HG02970 (cell line): ENCODE data around the gene STK16.
A peak's percentile ranks its signal among the peaks of the same experiment; 100 is the strongest.

ENCODE experiments used
- ATAC-seq: cut with Tn5 transposase; IDR thresholded peaks from one replicate; pipeline ENCODE4 v1.9.1; 2021; ENCODE audit warnings: mild to moderate bottlenecking, moderate library complexity, moderate number of reproducible peaks; ENCODE audit not compliant: unreplicated experiment, low FRiP score

Gene STK16

DNA sequence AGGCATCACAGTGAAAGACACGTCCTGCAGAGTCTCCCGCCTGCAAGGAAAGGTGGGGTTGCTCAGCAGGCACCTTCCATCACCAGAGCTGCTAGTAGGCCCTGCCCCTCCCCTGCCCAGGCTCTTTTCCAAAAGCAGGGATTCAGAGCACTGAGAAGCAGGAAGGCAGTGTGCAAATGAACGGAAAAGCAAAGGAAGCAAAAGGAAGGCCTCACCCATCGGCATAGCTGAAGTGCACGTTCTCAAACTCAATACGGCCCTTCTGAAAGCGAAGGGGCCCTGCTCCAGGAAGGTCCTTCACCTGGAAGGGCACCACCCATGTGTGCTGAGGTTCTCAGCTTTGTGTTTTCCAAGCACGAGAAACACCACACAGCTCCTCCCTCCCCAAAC lies 32.3 kb upstream of the STK16 start:
- ATAC-seq: no peak

DNA sequence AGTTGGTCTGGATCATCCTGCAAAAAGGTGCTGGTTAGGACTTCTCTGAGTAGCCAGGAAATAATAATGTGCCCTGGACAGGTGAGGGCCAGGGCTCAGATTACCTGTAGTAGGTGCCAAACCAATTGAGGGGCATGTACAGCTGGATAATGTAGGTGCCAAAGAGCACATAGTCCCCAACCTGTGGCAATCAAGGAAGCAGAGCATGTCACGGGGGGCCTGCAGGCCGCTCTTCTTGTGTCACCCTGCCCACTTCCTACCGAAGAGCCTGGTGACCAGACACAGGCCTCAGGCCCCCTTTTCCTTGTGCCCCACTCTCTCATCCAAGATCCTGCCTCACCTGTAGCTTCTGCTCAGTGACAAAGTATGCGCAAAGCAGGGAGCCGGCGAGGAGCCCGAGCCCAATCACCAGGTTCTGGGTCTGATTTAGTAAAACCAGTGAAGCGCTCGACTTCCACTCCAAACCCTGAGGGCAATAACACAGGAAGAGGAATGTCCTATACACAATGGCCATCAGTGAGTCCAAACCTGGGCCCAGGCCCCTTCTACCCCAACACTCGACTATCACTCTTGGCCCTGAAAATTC lies 31.7 kb upstream of the STK16 start:
- ATAC-seq: no peak

DNA sequence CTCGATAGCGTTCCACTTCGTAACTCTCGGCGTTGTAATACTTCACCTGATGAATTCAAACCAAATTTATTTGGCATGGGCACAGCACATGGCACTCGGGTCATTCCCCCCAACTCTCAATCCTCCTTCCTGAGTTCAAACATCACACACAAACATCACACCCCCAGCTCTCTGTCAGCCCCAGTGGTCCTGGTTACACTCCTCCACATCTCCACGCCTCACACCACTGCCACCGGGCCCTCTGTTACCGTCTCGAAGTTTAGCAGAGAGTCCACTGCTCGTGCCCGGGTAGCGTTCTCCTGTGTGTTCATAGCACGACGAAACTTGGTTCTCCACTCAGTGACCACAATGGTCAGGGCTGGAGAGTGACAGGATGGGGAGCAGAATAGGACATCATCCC lies 31.1 kb upstream of the STK16 start:
- ATAC-seq: no peak

DNA sequence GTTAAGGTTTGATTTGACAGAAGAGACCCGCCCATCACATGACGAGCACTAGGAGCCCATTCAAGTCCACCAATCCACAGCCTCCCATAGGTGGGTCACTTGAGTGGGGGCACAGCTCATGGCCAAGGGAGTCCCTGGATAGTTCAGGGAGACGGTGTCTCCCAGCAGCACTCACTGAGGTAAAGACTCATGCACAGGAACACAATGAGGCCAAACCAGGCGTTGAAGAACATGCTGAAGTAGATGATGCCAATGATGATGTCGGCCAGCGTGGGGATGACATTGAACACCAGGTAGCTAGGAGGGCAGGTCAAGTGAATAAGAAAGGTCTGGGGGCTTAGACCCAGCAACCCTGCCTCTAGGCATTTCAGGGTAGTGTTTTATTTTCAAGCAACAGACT lies 30.5 kb upstream of the STK16 start:
- ATAC-seq: no peak

DNA sequence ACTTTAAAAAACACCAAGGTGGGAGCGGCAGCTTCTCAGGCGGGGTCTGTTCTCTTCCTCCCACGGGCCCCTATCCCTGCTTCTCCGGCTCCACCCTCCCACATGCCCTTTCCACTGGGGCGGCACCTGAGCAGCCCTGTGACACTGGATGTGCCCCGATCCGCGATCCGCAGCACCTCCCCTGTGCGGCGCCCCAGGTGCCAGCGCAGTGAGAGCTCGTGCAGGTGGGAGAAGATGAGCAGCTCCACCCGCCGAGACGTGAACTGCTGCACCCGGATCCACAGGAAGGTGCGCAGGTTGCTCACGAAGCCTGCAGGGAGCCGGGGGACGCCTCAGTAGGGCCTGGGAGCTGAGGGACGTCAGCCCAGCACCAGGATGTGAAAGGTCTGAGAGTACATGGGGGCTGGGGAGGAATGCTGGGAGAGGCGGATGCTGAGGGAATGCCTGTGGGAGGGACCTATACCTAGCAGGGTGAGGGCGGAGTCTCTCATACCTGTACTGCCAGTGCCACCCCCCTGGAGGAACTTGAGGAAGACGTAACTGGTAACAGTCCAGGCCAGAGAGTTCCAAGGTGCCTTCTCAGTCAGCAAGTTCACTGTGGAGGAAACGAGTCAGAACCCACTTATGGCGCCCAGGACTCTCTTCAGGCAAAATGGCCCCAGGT lies 29.3 kb upstream of the STK16 start:
- ATAC-seq: no peak

DNA sequence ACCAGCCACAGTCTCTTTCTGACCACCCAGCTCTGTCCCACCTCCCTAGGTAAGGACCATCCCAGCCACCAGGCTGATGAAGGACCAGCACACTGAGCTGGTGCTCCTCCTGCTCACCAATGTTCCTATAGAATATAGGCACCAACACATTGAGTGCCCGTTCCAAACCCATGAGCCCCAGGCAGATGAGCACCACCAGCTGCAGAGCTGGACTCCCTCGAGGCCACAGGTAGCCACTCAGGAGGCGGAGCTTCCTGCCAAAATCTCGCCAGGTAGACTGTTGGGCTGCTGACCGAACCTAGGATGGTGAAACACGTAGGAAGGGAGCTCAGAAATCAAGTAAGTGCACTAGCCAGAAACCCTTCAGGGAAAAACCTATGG lies 28.8 kb upstream of the STK16 start:
- no peak for ATAC-seq

DNA sequence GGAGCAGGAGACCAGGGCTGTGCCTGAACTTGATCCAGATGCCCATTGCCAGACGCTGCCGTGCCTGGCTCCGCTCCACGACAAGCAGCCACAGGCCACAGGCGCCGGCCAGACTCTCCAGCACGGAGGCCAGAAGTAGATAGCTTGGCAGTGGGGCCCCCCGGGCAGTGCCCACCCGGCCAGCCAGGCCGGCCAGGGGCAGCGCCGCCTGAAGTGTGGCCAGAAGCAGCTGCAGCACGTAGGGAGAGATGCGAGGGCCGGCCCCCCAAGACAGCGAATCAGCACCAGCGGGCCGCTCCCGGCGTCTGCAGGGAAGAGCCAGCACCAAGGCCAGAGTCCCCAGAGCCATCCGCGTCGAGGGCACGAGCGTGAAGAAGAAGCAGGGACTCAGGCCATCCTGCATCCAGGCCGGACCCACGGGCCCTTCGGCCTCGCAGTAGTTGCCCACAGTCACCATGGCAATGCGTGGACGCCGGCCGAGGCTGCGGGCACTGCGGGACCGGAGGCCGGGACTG lies 27.0 kb upstream of the STK16 start:
- peak; percentile 18 for ATAC-seq

DNA sequence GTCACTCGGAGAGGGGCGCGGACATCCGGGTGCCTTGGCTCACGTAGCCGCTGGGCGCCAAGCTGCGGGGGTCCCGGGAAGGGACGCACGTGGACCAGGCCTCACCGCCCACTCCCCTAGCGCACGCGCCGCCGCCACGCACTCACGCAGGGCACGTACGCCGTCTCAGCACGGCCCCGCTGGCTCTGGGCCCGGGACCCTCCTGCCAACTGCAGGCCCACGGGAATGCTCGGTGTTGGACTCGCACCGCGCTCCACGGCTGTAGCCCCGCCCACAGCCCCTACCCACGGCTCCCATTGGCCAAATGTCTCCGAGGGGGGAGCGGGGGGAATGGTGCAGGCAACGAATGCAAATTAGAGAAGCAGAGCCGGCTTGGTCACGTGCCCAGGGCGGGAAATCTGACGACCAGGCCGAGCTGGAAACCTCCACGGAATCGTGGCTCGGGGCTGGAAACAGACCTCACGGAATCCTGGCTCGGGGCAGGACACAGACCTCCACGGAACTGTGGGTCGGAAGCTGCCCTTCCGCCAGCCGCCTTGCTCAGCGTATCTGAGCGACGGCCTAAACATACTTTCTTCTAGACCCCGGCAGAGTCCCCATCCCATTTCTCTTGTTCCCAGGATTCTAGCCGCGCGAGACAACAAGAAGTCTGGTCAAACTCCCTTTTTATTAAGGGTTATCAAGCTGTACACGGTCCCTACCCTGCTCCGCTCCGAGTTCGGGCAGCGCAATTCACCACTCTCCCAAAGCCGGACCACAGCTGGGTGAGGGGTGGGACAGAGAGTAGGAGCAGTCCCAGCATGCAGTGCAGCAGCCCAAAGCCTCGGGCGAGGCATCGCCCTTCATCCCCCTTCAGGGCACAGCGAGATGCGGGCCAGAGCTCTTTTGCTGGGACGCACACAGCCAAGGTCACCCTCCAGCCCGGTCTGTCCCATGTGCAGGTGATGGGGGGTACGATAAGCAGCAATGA lies 26.3 kb upstream of the STK16 start, which contains the start of gene ABCB6:
Gene ABCB6 (minus strand): TSS at position 227 of the 970 bp plus-strand sequence. CDS start 285 bp downstream, outside the sequence.
- ATAC-seq: peak; percentile 74

DNA sequence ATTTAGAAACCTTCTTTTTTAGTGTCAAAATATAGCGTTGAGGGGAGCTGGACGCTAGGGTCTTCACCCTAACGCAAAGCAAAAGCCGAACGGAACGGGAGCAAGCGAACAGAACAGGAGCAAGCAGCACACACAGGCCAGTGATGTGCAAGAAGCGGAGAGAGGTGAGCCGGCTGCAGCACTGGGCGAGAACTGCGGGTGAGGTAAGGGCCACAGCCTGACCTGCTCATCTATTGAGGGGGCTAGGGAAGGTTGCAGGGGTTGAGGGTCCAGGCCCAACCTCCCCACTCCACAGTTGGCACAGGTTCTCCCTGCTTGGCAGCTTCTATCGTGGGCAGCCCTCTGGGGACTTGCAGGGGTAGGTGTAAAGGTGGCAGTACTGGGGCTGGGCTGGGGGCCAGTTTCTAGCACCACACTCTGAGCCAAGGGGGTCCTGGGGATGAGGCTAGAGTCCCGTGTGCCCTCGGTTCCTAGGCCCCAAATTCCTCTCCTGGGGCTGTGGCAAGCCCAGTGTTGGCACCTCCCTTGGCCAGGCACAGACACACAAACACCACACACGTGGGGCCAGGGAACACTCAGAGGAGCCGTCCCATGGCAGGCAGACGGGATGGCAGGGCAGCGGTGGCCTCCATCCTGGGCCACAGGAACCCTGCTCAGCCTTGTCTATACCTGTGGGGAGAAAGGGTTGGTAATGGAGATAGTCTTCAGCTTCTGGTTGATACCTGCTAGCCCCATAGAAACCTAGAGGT lies 25.3 kb upstream of the STK16 start:
- ATAC-seq: no peak

DNA sequence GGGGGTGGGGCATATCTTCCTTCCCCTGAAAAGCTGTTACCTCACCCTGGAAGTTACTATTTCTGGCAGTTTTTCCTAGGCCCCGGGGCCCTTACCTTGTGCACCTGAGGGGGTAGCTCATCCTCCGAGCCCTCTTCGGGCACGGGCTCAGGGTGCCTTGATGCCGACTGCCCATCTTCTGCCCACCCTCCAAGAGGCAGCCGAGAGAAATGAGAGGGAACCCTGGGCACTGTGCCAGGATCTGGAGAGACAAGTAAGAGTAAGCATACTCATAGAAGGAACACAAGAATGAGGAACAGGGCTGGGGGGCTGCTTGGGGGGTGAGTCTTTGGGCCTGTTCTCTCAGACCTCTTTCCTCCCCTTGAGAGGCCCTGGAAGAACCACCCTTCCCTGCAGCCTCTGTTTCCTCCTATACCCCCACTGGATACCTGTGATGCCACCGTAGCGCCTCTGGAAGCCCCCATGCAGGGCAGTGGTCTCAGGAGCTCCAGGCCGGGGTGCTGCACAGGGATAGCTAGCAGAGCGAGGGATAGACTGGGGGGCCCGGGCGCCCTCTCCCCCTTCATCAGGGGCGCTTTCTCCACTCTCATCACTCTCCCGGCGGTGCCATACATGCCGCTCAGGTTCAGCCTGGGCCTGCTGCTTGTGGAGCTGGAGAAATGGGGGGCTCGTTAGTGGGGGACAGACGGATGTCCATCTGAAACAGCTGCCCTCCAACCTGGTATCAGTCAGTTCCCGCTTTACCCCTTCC lies 24.5 kb upstream of the STK16 start:
- ATAC-seq: no peak

DNA sequence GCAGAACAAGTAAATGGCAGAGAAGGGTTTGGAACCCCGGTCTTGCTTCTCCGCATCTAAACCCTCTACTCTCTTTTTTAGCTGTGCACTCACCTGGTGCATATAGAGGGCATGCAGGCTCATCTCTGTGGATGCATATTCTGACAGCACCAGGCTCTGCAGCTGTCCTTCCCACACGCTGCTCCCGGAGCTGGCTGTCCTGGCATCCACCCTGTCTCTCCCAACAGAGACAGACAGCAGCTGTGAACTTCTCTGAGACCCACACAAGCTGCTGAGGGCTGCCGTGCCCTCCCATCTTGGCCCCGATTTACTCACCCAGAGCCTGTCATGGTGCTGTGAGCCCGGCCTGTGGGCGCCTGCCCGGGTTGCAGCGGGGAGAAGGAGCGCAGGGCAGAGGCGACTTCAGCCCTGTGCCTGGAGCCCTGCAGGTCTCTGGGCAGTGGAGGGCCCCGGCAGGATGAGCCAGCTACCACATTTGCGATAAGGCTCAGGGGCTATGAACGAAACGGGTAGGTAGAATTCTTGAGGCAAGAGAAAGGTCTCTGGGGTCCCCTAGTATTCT lies 23.2 kb upstream of the STK16 start:
- no peak for ATAC-seq

DNA sequence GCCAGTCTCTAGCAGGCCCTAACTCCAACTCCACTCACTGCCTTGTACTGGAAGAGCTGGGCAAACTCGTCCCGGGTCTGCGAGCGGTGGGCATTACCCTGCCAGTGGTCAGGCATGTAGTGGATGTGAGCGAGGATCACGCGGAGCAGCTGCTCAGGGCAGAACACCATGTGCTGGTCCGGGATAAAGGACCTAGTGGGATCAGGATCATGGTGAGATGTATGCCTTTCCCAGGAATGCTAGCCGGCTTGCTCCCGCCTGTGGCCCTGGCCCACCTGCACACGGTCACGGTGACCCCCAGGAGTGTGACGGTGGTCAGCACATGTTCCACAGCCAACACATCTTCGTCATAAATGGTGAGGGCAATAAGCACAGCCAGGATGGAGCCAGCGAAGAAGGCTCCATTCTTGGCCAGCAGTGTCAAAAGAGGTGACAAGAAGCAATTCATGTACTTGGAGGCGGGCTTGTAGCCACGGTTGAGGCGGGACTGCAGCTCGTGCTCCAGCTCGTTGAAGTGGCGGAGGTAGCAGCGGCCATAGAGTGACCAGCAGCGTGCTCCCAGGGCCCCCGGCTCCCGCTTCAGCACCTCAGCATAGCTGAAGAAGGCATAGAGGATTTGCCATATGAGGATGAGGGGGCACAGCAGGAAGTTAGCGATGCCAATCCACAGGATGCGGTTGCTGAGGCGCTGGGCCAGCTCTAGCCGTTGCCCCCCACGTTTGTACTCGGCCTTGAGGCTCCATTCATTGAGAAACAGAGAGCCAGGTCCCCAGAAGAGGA lies 21.3 kb upstream of the STK16 start:
- no peak for ATAC-seq

DNA sequence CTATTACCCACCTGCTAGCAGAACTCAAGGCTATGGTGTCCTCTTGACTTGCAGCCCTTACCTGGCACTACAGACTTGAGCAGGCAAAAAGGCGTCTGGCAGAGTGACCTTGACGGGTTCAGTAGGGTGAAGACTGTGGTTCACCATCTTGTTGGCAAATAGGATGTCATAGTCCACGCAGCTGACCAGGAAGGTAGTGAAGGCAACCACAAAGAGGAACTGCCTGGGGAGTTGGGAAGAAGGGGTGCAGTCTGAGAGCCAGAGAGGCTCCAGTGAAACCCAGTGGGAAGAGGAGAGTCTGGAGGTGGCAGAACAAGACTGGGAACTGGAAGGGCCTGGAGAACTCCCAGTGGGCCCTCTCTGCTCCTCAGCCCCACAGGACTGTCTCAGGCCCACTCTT lies 19.9 kb upstream of the STK16 start:
- ATAC-seq: no peak

DNA sequence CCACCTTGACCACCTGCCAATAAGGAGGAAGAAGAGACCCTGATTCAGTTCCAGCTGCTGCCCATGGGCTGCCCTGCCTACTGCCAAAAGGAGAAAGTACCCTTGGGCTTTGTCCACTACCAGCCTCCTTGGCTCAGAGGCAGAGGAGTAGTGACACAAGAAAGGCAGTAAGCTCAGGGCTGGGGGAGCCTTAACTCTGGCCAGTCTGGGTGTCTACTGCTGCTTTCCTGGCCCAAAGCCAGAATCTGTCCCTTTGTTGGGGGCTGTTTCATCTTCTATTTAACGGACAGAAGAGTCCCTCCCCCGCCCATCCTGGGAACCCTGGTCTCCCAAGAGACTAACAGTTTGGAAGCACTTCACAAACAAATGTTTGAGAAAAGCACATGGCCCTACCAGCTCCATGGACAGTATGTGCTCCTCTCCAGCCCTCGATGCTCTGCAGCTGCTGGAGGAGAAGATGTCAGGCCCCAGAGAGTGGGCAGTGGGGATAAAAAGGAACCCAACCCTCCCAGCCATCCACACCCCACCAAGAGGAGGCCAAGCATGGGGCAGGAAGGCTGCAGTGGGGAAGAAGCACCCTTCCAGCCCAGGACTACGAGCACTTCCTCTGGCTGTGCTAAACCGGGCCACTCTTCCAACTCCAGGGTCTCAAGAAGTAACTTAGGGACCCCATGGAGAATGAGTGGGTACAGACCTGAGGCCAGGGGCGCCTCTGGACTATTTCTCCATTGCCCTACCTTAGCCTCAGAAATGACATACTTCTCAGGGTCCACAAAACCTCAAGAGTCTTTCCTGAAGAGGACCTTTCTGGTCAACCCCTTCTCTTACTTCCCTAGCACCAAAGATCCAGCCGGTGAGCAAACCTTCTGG lies 17.0 kb upstream of the STK16 start:
- no peak for ATAC-seq

DNA sequence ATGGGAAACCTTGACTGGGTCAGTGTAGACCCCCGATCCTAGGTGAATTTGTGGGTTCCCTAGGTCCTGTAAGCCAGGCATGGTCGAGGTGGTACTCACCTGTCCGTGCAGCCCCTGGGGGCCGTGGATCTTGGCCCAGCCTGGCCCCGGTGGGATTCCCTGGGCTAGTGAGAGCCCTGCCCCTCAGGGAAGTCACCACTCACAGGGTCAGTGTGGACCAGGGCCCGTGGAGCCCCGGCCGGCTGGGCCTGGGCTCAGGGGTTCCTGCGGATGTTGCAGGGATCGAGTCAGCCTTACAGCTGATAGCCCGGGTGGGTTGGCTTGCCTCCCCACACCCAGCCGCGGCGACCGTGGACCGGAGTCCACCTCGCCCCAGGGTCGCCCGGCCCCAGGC lies 16.4 kb upstream of the STK16 start:
- no peak for ATAC-seq

DNA sequence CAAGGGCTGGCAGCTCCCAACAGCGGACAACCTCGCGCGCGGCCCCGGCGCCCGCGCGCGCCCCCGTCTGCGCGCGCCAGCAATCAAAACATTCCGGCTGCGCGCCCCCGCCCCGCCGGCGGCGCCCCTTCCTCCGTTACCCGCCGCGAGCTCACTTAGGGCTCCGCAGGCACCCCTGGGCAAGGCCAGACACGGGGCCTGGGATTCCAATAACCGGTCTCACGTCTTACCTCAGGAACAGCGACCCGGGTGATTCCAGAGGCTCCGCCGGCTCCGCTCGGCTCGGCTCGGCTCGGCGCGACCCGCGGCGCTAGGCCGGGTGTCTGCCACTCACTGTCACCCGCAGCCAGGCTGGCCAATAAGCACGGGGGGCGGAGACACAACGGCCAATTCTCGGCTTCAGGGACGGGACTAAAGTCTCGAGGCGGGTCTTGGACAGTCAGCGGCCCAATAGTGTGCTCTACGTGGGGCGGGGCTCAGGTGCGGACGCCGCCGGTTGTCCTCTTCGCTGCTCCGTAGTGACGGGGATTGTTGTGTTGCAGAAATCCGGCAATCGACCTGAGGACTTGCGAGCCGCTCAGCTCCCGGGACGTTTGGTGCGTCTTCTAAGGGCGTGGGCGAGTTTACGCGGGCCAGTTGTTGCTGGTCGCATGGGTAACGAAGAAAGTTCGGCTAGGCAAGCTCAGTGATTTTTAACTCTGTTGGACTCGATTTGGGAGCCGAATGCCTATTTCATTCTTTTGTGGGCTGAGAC lies 15.8 kb upstream of the STK16 start, which contains the start of the genes ANKZF1 and ATG9A:
Gene ANKZF1 (plus strand): TSS at position 502 of the 754 bp plus-strand sequence. CDS start 452 bp downstream, outside the sequence.
Gene ATG9A (minus strand): TSS at position 332 of the 754 bp plus-strand sequence. CDS start 1,612 bp downstream, outside the sequence.
- ATAC-seq: peak; percentile 95

DNA sequence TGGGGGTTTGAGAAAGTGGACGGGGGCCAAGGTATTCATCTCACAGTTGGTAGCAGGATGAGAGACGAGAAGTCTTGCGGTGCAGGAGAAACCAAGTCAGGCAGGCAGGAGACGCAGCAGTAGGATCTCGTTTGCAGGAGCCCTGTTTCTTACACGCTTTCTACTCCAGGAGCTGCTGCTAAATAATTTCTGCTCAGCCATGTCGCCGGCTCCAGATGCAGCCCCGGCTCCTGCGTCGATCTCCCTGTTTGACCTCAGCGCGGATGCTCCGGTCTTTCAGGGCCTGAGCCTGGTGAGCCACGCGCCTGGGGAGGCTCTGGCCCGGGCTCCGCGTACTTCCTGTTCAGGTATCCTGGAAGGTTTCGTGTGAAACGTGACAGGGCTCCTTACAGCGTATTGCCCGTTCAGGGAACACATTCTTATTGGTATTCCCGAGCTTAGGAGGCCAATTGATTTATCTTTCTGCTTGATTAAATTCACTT lies 15.2 kb upstream of the STK16 start:
- ATAC-seq: no peak
